Coronary artery (tissue), 2 donors: ENCODE results near the gene CCDC124.
"Not testable (repeated sequence)": the region's sequence is repeated elsewhere in the genome, so short reads cannot be mapped to it uniquely, and the experiment has no call there.

ENCODE experiments used
- DNase-seq: peaks from one replicate; pipeline ENCODE4 v3.0.0-alpha.2; 2017; ENCODE audit warnings: low spot score
- H3K27ac ChIP-seq, 2 donors: fragments of 200-600 bp; sonication (generic); one replicate each; pipeline ENCODE4 v1.5.1; 2016 to 2019
- H3K4me3 ChIP-seq: fragments of 200-600 bp; sonication (generic); 2 replicates; pipeline ENCODE4 v1.5.1; 2016; ENCODE audit warnings: mild to moderate bottlenecking, moderate library complexity
- CTCF ChIP-seq: fragments of 200-600 bp; sonication (generic); IDR thresholded peaks from one replicate; pipeline ENCODE4 v1.5.1; 2019; ENCODE audit warnings: antibody characterized with exemption

CCDC124 gene

GRCh38 chr19:17932485-17933338 is at the start of gene CCDC124:
CCDC124 (plus strand) TSS chr19:17933015; CDS start chr19:17936421, 3,406 bp downstream.
- Histone ChIP-seq H3K4me3 (peak within 1 kb of the TSS; percentile 86), H3K27ac (peak within 1 kb of the TSS; percentile 74 to 82)
- TF ChIP-seq CTCF = no peak
- DNase-seq = peak; percentile 89

- no peak for TF ChIP-seq CTCF
These were observed 49.0 kb upstream of the CCDC124 start for GRCh38 chr19:17883627-17884410.

GRCh38 chr19:17886515-17886914 is 46.3 kb upstream of the CCDC124 start:
- TF ChIP-seq CTCF = no peak
- H3K4me3 ChIP-seq = no peak overlapping the region
- DNase-seq = no peak
- no peak overlapping the region for H3K27ac ChIP-seq

More at GRCh38 chr19:17883627-17884410, 49.0 kb upstream of the CCDC124 start:
- no peak for DNase-seq
- Histone ChIP-seq H3K27ac (no peak overlapping the region), H3K4me3 (no peak overlapping the region)

GRCh38 chr19:17887221-17887620 is 45.6 kb upstream of the CCDC124 start:
- not testable (repeated sequence) for H3K27ac ChIP-seq, DNase-seq, H3K4me3 ChIP-seq

GRCh38 chr19:17888260-17888659 is 44.6 kb upstream of the CCDC124 start:
- no peak for TF ChIP-seq CTCF
- Histone ChIP-seq H3K4me3 (no peak overlapping the region), H3K27ac (no peak overlapping the region)
- no peak for DNase-seq

GRCh38 chr19:17889609-17890214 is 43.1 kb upstream of the CCDC124 start:
- no peak overlapping the region for H3K27ac ChIP-seq
- no peak overlapping the region for H3K4me3 ChIP-seq
- DNase-seq = no peak
- TF ChIP-seq CTCF = no peak

GRCh38 chr19:17893766-17894165 is 39.0 kb upstream of the CCDC124 start:
- H3K27ac ChIP-seq = no peak overlapping the region
- H3K4me3 ChIP-seq = no peak overlapping the region
- no peak for DNase-seq
- no peak for TF ChIP-seq CTCF
